ENCODE results near the gene NR2E3.
A peak's percentile ranks its signal among the peaks of the same experiment; 100 is the strongest.

The NR2E3 gene

DNA sequence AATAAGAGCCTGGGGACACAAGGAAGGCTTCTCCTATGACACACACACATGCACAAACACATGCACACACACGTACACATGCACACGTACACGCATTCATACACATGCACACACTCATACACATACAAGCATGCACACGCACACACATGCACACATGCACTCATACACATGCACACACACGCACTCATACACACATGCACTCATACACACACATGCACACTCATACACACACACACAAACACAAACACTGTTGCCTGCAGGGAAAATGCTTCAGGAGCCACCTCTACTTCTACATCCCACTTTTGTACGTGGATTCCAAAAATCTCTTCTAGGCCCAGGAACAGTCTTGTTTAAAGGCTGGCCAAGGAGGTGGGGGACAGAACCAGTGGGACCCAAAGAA is 20.7 kb upstream of the NR2E3 start:
- no peak for DNase-seq
- intact Hi-C loops (cut with DNase I): no loop called here

DNA sequence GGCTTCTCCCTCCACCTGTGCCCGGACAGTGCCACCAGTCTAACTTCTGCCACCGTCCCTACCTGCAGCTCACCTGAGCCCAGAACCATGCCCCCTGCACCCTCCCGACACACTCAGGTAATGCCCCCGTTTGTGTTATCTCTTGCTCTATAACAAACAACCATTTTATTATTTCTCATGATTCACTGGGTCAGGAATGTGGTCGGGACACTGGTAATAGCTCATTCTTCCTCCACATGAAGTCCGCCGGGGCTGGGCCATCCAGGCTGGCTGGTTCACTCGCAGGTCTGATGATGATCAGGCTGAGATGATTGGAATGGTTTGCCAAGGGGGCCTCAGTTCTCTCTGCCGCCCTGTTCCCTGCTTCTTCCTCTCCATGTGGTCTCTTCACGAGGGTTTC is 20.3 kb upstream of the NR2E3 start:
- intact Hi-C loops (cut with DNase I): no loop called here
- DNase-seq: peak in 1 of 10 donors; percentile 52

DNA sequence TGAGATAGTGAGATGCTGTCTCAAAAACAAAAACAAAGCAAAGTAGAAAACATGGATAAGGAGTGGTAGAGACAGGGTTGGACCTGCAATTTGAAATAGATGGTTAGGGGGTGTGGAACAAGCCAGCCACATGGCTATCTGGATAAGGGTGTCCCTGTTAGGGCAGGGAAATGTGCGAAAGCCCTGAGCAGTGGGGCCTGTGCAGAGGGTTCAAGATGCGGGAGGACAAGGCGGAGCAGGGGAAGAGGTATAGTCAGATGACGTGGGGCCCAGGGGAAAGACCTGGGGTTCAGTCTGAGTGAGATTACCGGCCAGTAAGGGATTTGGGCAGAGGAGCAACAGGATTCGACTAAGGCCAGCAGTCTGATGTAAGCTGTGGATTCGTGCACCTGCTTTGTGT is 18.4 kb upstream of the NR2E3 start:
- DNase-seq: peak in 1 of 10 donors; percentile 9
- intact Hi-C loops (cut with DNase I): no loop called here

DNA sequence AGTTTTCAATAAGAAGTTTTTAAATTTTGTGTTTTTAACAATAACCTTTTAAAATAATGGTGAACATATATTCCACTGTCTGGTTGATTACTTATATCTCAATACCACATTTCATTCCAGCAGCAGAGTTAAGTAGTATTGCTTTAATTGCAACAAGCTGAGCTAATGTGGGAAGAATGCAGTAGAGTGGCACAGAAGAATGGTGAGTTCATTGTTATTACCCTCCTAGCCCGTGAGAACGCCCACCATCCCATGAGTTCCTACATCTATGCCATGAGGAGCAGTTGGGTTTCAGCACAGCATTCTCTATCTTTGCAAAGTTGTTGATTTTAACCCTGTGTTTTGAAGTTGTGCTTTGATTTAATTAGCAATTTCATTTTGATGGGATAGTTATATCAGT is 17.8 kb upstream of the NR2E3 start:
- no peak for DNase-seq
- intact Hi-C loops (cut with DNase I): no loop called here

DNA sequence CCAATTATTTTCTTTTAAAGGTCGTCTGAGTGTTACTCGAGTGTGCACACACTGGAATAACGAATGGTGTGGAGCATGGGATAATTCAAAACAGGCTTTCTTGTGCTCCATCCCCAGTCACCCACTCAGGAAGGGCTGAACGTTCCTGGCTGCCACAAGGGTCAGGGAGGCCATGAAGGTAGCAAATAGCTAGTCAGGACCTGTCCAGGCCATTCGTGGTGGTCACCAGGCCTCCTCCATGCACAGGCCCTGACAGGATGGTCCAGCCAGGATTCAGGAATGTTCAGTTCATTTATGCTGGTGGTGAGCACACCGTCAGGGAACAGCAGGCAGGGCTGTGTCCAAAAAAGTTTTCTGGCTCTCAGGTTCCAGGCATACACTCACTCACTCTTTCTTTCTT is 11.7 kb upstream of the NR2E3 start:
- no peak for DNase-seq
- intact Hi-C loops (cut with DNase I): no loop called here

DNA sequence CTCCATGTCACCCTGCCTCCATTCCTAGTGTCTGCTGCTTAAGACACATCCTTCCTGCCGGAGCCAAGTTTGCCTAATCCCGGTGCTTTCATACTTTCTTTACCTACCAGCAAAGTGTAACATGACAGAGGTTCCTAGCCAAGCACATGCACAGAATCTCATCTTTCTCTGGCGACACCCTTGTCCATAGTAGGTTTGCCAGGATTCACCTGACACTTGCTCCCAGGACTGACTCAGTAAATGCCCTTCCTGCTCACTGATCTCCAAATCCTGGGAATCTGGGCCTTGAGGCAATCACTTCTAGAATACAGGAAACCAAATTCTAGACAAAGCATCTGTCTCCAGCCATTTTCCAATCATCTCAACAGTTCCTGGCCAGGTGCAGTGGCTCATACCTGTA is 10.2 kb upstream of the NR2E3 start:
- intact Hi-C loops (cut with DNase I): loop anchor here (2.0 to 10.0 kb wide), 3 partner anchors 58 to 415 kb away; no protein-coding TSS in a partner anchor
- DNase-seq: no peak

DNA sequence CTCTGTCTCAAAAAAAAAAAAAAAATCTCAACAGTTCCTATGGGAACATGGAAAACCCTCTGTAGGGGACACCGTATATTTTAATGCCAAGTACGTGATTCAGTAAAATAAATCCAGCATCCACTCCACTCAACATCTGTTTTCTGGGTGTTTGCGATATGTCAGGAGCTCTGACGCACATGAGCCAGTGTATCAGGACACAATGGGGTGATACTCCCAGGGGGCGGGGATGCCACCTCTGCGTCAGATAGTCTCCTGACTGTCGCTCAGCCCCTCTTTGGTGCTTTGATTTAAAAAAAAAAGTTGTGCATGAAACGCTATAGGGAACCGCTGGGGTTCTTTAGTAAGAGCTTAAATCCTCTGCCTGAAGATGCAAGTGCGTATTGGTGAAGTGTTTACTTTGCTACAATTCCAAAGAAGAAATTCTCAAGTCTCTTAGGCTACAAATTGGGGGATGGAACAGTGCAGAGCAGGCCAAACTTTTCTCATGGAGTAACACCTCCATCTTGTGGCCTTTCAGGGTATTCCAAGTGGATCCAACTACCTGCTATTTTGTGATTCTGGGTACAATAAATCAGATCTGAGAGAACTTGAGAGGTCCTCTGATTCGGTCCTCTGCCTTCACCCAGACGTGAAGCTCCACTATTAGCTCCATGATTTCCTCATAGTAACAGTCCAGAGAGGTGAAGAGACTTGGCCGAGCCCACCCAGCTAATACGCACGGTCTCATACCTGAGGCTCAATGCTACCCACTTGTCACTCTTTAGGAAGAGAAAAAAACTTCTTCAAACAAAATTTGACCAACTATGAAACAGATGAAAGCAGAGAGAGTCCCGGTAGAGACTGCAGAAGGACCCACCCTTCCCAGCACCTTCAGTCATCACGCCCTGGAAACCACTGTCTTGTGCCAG is 9.3 kb upstream of the NR2E3 start:
- intact Hi-C loops (cut with DNase I): loop anchor here (2.0 to 10.0 kb wide), 3 partner anchors 59 to 416 kb away; no protein-coding TSS in a partner anchor
- peak in 3 of 10 donors; percentile 28 to 71 (median 39) for DNase-seq

DNA sequence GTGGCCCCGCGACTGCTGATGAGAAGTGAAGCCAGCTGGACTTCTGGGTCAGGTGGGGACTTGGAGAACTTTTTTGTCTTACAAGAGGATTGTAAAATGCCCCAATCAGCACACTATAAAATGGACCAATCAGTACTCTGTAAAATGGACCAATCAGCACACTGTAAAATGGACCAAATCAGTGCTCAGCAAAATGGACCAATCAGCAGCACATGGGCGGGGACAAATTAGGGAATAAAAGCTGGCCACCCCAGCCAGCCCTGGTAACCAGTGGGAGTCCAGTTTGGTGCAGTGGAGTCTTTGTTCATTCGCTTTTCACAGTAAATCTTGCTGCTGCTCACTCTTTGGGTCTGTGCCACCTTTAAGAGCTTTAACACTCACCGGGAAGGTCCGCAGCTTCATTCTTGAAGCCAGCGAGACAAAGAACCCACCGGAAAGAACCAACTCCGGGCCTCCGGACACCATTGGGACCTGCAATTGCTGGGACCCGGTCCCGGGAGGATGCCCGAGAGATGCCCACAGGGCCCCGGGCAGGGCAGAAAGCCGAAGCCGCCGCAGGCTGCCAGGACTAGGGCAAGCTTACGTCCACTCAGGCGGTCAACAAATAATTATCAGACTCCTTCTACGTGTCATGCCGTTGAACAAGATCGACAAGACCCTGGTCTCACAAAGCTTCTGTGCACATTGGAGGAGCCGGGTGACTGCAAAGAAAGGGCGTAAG is 8.3 kb upstream of the NR2E3 start:
- intact Hi-C loops (cut with DNase I): loop anchor here (2.0 to 10.0 kb wide), 3 partner anchors 60 to 417 kb away; no protein-coding TSS in a partner anchor
- peak in 1 of 10 donors; percentile 48 for DNase-seq

DNA sequence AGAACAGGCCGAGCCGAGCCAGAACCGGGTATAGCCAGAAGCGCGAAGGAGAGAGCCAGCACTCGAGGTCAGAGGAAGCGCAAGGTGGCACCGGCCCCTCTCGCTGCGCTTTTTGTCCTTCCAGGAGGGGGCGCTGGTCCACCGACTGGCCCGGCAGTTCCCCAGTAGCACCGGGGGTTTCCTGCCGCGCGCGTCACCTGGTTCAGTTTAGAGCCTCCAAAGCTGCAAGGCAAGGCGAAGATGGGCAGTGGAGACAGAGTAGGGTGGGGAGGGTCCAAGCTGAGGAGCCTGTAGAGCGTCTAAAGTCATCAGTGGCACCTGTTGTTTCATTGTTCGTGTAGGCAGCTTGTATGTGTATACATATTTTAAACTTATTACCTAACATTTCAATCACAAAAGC is 7.6 kb upstream of the NR2E3 start:
- DNase-seq: peak in 1 of 10 donors; percentile 44
- intact Hi-C loops (cut with DNase I): loop anchor here (5.0 to 10.0 kb wide), 2 partner anchors 60 to 418 kb away; no protein-coding TSS in a partner anchor

DNA sequence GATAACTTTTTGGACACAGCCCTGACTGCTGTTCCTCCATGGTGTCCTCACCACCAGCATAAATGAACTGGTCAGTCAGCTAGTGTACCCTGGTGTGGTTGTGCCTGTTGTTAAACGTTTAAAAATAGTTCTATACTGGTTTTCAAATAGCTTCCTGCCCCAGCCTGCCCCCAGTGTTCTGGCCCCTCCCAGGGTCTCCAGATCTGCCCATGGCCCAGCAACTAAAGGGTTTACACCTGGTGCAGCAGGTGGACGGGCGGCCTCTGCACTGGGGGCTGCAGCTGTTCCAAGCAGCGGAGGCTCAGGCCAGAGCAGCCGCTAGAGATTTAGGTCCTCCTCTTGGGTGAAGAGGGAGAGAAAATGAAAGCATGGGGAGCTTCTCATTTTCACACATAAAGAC is 6.1 kb upstream of the NR2E3 start:
- peak in 1 of 10 donors; percentile 38 for DNase-seq
- intact Hi-C loops (cut with DNase I): loop anchor here (5.0 to 10.0 kb wide), 2 partner anchors 62 to 419 kb away; no protein-coding TSS in a partner anchor

DNA sequence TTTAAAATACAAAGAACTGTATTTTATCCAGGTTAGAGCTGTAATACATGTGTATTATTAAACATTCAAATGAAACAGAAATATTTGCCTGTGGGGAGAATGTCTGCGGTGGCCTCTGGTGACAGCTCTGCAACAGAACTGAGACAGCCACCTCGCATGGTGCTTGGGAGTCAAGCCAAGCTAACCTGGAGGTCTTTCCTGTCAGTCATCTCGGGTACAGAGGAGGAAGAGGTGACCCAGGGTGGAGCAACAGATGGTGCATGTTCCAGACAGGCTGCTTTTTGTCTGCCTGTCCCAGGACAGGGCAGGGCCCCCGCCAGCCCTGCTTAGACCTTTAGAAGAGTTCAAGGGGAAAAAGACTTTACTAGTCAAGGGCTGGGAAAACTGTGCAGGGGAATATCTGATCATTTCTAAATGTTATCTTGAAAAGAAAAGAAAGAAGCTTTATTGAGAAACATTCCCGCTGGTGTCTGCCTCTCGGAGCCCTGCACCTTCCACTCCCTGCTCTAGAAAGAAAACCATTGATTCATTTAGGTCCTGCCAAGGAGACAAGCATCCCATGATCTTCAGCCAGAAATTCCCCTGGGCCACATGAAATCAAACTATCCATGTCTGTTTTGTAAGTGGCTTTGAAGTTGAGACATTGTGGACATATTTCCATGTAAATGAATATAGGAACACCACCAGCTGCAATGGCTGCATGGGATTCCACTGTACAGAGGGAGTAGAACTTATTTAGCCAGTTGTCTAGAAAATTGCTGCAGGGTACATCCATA is 5.5 kb upstream of the NR2E3 start:
- intact Hi-C loops (cut with DNase I): loop anchor here (5.0 to 10.0 kb wide), 2 partner anchors 63 to 420 kb away; no protein-coding TSS in a partner anchor
- DNase-seq: peak in 1 of 10 donors; percentile 26

DNA sequence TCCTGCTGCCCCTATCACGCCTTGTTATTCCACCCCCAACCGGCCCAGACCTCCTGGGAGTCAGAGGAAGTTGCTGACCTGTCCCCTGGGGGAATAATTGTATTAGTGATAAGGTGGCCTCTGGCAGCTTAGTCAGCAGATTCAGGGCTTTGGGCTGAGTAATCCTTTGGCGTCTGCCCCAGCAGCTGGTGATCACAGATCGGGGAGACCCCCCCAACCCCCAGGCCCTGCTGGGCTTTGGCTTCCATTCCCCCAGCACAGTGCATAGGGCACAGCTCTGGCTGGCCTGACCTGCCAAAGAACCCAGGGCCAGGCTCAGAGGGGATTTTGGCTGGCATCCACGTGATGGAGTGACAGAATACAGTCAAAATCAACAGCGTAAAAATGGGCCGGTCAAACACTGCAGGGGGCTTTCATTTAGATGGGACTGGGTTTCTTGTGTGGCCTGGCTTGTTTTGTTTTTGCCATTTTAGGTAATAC is 3.9 kb upstream of the NR2E3 start:
- intact Hi-C loops (cut with DNase I): loop anchor here (10.0 kb wide), 1 partner anchor 422 kb away; no protein-coding TSS in a partner anchor
- peak in 1 of 10 donors; percentile 54 for DNase-seq

DNA sequence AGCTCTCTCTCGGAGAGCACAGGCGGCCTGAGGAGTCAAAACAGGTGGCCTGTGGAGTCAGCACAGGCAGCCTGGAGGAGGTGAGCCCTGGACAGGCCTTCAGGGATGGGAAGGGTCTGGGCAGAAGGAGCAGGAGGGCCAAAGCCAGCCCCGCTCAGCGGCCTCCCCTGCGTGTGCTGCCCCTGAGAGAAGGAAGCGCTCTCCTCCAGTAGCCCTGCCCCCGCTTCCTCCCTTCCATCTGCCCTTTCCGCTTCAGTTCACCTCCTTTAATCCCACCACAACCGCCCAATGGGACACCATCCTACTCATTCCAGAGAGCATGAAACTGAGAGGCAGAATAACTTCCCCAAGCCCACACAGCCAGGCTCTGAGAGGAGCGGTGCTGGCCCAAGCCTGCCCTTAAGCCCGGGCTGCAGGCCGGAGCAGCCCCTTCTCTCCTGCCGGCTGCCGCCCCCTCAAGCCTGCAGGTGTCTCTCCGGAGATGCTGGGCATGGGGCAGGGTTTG is 3.2 kb upstream of the NR2E3 start:
- intact Hi-C loops (cut with DNase I): loop anchor here (10.0 kb wide), 1 partner anchor 422 kb away; no protein-coding TSS in a partner anchor
- peak in 1 of 10 donors; percentile 49 for DNase-seq

DNA sequence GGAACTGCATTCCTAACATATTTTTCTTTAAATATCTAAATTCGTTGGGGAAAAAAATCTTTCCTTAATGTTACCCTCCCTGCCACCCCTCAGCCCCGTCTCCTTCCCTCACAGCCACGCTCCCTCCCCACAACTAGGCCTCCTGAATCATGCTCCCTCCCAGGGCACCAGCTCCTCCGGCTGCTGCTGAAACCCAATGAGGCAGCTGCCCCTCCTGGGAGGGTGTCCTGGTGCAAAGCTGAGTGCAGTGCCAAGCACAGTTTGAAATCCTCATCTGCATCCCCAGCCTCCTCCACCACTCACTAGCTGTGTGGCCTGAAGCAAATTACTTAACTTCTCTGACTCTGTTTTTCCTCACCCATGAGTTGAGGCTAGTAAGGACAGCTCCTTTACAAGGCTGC is 2.7 kb upstream of the NR2E3 start:
- intact Hi-C loops (cut with DNase I): loop anchor here (10.0 kb wide), 1 partner anchor 423 kb away; no protein-coding TSS in a partner anchor
- peak in 1 of 10 donors; percentile 44 for DNase-seq

DNA sequence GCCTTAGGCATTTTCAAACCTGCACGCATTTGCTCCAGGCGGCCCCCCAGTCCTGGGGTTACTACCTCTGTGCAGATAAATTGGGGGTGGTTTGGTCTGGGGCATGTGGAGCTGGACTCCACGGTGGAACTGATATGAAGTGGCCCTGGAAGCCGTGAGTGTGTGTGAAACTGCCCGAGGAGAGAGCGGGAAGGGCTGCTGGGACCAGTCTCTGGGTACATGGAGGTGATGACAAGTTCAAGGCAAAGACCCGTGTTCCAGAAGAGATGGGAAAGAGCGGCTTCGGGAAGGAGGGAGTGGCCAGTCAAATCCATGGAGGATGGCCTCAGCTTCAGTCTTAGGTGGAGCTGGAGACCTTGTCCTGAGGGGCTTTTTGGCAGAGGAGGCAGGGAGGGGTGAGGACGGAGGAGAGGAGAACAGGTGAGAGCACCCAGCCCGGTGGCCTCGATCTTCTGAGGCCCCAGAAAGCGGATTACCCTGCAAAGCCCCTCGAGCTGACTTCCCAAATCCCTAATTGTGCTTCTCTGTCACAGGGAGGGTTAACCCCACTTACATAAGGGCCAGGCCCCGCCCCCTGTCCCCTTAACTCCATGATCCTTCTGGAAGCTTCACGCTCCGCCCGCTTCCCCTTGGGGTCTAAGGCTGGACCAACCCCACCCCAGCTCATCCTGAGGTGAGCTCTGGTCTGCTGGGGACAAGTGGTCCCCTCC is 1.9 kb upstream of the NR2E3 start:
- intact Hi-C loops (cut with DNase I): loop anchor here (10.0 kb wide), 1 partner anchor 424 kb away; no protein-coding TSS in a partner anchor

DNA sequence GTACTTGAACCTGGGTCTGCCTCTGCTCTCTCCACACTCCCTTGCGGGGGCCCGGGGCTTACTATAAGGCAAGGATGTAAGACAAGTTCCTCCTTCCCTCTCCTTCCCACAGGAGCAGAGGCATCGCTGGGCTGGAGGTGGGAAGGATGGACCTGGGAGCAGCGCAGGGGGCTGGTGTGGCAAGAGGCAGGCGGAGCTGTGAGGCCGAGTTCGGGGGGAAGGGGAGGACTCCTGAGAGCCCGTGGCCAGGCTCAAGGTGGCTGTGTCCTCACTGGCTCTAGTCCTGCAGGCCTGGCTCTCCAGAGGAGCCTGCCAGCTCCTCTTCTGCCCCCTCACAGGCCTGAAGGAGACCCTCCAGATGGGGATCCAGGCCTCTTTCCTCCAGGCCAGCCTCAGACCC is 1.0 kb upstream of the NR2E3 start:
- no peak for DNase-seq
- intact Hi-C loops (cut with DNase I): loop anchor here (10.0 kb wide), 1 partner anchor 425 kb away; no protein-coding TSS in a partner anchor

More for the DNA sequence above, 1.9 kb upstream of the NR2E3 start:
- DNase-seq: no peak

DNA sequence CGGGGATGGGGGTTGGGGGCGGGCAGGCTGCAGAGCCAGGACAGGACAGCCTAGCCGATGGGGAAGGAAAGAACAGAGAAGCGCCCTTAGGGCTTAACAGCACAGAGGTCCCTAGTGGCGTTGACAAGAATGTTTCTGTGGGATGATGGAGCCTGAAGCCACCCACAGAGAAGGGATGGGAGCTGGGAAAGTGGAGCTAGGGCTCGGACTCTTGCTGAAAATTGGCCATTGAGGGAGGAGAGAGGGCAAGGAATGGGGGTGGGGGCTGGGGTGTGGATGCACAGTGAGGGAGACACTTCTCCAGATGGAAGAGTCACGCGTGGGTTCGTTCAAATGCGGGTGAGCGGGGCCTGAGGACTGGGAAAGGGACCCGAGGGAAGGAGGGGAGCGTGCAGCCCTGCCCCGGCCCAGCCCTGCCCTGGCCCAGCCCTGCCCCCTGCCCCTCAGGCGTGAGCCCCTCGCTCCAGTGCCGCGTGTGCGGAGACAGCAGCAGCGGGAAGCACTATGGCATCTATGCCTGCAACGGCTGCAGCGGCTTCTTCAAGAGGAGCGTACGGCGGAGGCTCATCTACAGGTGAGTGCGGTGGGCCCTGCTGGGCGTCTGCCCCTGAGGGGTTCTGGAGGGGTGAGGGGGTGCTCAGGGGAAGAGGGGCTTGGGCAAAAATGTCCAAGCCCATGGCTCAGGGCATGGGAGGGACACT is 832 bp downstream of the NR2E3 start:
- intact Hi-C loops (cut with DNase I): no loop called here
- no peak for DNase-seq
